IPS-18a (cell line): ENCODE data around the gene ZNF33A.

ENCODE experiments used
- H3K27ac ChIP-seq: one replicate; pipeline ENCODE4 v1.5.1; 2013; ENCODE audit warnings: low read length
- H3K27me3 ChIP-seq: one replicate; pipeline ENCODE4 v1.6.1; 2013; ENCODE audit warnings: mild to moderate bottlenecking, low read length; ENCODE audit not compliant: control insufficient read depth, insufficient read depth
- H3K36me3 ChIP-seq: one replicate; pipeline ENCODE4 v1.6.1; 2013; ENCODE audit warnings: low read depth, low read length; ENCODE audit not compliant: control insufficient read depth
- H3K4me1 ChIP-seq: one replicate; pipeline ENCODE4 v1.6.1; 2013; ENCODE audit warnings: low read depth, low read length; ENCODE audit not compliant: control insufficient read depth
- H3K4me3 ChIP-seq: one replicate; pipeline ENCODE4 v1.5.1; 2013; ENCODE audit warnings: low read length
- H3K9ac ChIP-seq: one replicate; pipeline ENCODE4 v1.6.1; 2013; ENCODE audit warnings: mild to moderate bottlenecking, low read length, moderate library complexity
- H3K9me3 ChIP-seq: one replicate; pipeline ENCODE4 v1.6.1; 2013; ENCODE audit warnings: low read depth, low read length; ENCODE audit not compliant: control insufficient read depth

Gene ZNF33A

GRCh38 chr10:38094927-38095574 lies 84.6 kb downstream of the ZNF33A start:
- peak overlapping the region; percentile 92 for H3K4me3 ChIP-seq
- peaks cover 19% of the 10 kb centered on the region for H3K36me3 ChIP-seq
- peak overlapping the region; percentile 58 for H3K9ac ChIP-seq
- peaks cover 10% of the 10 kb centered on the region for H3K27me3 ChIP-seq
- no peaks in the 10 kb centered on the region for H3K4me1 ChIP-seq
- H3K27ac ChIP-seq, result no peak overlapping the region
- H3K9me3 ChIP-seq, result peaks cover 6% of the 10 kb centered on the region

DNA sequence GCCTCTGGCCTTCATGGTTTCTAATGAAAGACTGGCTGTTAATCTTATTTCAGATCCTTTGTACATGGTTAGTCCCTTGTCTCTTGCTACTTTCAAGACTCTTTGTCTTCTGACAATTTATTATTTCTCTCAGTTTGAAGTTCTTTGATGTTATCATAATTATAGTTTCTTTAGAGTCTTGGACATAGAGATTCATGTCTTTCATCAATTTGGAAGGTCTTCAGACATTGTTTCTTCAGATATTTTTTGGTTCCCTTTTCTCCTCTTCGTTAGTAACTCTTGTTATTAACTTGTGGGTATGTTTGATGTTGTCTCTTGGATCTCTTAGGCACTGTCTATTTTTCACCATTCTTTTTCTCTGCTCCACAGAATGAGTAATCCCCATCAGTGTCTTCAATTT lies 92.4 kb downstream of the ZNF33A start:
- H3K36me3 ChIP-seq, result peaks cover 16% of the 10 kb centered on the region
- no peak overlapping the region for H3K4me3 ChIP-seq
- H3K9me3 ChIP-seq, result peaks cover 59% of the 10 kb centered on the region
- H3K9ac ChIP-seq, result no peak overlapping the region
- H3K27me3 ChIP-seq, result no peaks in the 10 kb centered on the region
- H3K27ac ChIP-seq, result no peak overlapping the region
- H3K4me1 ChIP-seq, result no peaks in the 10 kb centered on the region

- H3K27ac ChIP-seq, result no peak overlapping the region
- H3K9ac ChIP-seq, result no peak overlapping the region
- H3K9me3 ChIP-seq, result peaks cover 64% of the 10 kb centered on the region
- peaks cover 12% of the 10 kb centered on the region for H3K36me3 ChIP-seq
- no peak overlapping the region for H3K4me3 ChIP-seq
- H3K27me3 ChIP-seq, result no peaks in the 10 kb centered on the region
- no peaks in the 10 kb centered on the region for H3K4me1 ChIP-seq
These were observed 93.3 kb downstream of the ZNF33A start for GRCh38 chr10:38103756-38104155.

DNA sequence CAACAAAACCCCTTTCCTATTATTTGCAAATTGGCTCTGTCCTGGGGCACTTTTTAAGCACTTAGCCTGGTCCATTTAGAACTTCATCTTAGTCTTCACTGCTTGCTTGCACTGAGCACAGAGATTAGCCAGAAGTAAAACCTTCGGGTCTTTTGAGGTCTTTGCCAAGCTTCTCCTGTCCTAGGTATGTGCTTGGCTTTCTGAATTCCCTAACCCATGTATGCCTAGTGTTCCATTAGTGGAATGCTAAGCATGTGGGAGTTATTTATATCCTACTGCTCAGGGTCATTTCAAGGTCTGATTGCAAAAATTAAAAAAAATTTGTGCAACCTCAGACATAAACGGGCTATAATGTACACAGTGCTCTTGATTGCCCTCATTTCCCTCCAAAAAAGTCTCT lies 101.7 kb downstream of the ZNF33A start:
- H3K9ac ChIP-seq, result no peak overlapping the region
- no peaks in the 10 kb centered on the region for H3K27me3 ChIP-seq
- H3K27ac ChIP-seq, result no peak overlapping the region
- no peaks in the 10 kb centered on the region for H3K4me1 ChIP-seq
- peaks cover 18% of the 10 kb centered on the region for H3K36me3 ChIP-seq
- H3K9me3 ChIP-seq, result peaks cover 60% of the 10 kb centered on the region
- no peak overlapping the region for H3K4me3 ChIP-seq
